HG03354 (cell line): Measurements from ENCODE around the gene KCNJ9.
"Not testable (repeated sequence)": the region's sequence is repeated elsewhere in the genome, so short reads cannot be mapped to it uniquely, and the experiment has no call there.

Experiments used
- ATAC-seq: cut with Tn5 transposase; IDR thresholded peaks from one replicate; pipeline ENCODE4 v1.9.1; 2021; ENCODE audit warnings: mild to moderate bottlenecking; ENCODE audit not compliant: unreplicated experiment, poor library complexity, severe bottlenecking

KCNJ9 gene

DNA sequence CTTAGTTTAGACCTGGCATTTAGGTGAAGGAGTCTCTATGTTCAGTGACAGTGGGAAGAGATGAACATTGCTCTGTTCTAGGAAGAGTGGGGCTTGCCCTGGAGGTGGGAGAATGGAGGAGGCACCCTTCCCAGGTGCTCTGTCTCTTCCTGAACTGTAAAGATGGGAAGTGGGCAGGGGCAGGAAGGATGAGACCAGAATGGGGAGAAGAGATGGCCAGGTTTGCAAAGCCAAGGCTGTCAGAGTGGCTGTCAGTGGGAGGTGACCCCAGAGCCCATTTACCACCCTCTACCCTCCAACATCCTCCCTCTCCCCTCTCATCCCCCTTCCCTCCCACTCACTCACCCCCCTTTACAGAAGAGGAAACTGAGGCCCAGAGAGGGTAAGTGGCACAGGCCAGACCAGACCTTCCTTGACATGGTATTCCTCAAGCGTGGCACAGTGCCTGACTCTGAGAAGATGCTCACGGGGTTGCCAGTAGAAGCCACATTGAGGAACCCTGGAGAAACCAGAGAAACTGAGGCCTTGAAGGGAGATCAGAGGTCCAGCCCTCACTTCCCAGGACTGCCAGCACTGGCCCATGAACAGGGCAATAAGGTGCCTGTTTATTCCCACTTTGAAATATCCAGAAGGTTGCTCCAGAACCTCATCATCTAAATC, 18.5 kb downstream of the KCNJ9 start:
- no peak for ATAC-seq

DNA sequence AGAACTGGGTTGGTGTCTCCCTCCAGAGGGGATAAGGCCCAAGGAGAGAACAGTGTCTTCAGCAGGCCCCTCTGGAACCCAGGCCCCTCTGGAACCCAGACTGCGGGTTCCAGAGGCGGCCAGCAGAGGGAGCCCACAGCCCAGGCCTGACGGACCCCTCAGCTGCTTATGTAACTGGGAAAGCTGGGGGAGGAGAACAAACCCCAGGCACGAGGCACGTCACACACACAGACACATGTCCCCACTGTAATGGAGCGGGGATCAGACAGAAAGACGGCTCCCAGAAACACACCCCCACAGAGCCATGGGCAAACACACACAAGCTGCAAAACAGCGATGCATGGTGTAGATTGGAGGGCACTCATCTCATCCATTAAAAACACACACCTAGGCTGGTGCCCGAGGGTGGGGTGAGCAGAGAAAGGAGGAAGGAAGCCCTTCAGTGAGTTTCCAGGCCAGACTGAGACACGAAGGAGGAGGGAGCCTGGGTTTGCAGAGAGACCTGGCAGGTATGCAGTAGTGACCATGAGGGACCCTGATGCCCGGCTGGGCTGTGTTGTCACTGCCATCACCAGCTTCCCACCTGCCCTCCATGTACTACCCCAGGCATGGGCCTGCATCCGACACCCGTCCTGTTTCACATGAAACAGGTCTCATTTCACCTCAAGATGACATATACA, 19.8 kb downstream of the KCNJ9 start:
- no peak for ATAC-seq

DNA sequence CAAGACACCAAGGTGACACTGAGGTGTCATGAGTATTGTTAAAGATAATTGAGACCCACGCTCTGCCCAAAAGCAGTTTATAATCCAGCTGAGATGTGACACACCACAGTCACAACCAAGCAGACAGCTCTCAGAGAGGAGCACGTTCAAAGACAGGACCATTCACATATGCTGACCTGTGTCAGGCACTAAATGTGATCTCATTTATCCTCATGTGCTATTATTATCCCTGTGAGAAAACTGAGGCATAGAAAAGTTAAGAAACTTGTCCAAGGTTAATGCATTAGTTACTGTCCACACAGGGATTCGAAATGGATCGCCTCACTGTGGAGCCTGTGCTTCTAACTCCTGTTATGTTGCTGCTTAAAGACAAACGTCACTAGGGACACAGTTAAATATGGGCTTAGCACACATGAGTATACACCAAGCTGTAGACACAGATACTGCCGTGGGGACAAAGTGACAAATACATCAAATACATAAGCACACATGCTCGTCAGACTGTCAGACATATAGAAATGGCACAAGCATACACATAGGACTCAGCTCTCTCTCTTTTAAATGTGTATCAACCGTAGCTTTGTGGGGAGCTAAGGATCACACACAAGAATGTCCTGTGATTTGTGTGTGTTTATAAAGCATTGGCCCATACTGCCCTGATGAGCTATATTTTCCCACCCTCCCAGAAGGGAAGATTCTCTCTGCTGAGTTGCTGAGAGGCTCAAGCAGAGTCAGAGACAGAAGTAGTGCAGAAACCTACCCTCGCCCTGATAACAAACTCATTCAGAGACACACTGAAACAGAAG, 20.6 kb downstream of the KCNJ9 start:
- ATAC-seq = no peak

DNA sequence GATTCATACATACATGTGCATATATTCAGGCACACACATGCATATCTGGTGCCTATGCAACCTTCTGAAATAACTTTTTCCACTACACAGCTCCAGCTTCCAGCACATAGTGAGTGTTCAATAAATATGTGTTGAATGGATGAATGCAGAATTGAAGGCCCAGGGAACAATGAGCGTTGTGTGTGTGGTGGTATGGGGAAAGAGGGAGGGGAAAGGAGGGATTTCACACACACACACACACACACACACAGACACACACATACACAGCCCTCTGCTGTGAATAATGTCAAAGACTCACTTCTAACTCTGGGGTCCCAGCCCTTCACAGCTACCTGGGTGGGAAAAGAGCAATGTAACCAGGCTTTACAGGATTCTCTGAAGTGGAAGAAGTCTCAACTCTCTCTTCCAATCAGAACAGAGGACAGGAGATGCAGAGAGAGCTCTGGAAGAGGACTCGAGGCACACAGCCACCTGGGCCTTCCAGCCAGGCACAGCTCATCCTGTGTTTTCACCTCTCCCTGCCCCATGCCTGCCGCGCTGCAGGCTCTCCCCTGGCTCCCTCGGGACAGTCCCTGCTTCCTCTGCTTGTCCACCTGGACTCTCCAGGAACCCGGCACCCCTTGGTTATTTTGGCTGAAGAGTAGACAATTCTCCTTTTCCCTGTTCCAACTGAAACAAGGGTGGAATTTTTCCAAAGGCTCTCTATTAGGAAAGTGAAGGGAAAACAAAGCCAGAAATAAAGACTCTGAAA, 22.5 kb downstream of the KCNJ9 start:
- ATAC-seq = no peak

DNA sequence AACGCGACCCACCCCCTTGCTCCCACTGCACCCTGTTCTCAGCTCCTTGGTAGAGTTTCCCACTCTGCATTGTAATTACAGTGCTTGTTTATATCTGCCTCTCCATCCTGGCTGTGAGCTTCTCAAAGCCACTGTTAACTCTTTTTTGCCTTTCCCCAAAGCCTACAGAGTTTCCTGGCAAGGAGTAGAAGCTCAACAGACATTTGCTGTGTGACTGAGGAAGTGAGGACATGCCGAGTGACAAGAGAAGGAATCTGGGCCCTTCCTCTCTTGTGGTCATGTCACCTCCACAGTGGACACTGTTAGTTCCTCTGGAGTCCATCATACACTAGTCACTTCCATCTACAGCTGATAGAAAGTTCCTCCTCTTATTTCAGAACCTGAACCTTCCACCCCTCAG, 23.1 kb downstream of the KCNJ9 start:
- ATAC-seq = no peak

DNA sequence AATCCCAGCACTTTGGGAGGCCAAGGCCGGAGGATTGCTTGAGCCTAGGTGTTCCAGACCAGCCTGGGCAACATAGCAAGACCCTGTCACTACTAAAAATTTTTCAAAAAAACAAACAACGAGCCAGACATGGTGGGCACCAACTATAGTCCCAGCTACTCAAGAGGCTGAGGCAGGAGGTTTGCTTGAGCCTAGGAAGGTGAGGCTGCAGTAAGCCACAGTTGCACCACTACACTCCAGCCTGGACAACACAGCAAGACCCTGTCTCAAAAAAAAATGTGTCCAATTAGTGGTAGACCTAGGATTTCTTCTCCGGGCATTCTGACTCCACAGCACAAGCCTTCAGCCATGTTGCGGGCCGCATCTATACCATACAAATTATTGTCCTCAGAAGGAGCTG, 23.8 kb downstream of the KCNJ9 start:
- no peak for ATAC-seq

DNA sequence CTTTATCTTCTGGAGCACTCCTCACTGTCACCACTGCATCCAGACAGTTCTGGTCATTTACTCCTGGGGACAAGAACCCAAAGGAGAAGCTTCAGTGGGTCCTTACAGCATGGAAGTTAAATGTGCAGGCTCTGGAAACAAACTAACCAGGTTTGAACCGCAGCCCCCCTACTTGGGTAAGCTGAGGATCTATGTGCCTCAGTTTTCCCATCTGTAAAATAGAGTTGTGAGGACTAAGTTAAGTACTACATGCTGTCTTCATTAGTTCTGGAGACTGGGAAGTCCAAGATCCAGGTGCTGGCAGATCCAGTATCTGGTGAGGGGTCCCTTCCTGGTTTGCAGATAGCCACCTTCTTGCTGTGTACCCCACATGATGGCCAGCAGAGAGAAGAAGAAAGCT, 26.2 kb downstream of the KCNJ9 start:
- ATAC-seq = no peak

DNA sequence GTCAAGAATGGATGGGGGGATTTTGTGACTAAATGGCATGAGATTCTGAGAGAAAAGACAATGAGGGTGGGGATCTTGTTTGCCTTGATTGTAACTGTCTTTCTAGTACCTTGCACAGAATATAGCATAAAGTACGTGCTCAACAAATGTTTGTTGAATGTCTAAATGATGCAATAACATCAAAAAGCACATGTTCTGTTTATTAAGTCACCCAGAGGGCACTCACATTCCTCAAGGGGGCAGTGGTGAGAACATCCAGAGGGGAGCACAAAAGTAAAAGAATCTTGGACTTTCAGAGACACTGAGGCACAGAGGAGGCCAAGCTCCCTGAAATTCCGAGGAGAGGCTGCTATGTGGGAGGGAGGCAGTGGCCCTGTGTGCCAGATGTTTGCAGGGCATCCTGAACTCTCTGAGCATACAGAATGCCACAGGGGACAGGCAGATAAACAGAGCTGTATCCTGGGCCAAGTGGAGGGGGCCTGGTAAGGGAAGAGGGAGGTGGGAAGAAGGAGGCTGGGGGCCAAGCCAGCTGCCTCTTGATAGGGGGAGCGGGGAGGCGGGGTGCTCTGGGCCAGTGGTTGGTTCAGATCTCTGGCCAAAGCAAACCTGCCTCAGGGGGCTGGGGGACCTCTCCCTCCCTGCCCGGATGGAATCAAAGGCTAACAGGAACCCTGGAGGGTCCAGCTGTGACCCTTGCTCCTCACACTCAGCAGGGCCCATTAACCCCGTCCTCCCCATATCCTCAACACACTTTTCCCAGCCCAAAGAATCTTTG, 27.7 kb downstream of the KCNJ9 start:
- no peak for ATAC-seq

DNA sequence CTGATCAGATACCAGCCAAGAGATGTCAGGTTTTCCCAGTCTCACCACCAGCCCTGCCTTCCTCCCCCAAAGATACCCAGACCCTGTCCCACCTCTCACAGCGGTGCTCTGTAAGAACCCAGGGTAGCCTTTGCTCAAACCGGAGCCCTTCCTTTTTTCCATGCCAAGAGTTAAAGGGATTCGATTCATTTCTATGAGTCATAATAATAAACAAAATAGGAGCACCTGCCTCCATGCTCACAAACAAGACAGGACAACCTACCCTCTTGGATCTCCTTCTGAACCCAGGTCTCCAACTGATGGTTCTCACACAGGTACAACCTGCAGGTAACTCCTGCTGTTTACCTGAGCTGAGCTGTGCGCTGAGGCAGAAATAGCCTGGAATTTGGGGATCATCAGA, 28.3 kb downstream of the KCNJ9 start:
- no peak for ATAC-seq

DNA sequence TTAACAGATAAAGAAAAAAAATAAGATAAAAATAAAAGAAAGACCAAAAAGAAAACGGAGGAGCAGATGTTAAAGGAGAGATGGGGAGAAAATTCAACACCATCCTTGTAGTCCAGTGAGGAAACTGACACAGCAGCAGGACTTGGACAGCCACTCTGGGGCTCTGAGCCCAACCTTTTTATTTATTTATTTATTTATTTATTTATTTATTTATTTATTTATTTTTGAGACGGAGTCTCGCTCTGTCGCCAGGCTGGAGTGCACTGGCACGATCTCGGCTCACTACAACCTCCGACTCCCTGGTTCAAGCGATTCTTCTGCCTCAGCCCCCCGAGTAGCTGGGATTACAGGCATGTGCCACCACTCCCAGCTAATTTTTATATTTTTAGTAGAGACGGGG, 30.1 kb downstream of the KCNJ9 start:
- ATAC-seq = not testable (repeated sequence)

DNA sequence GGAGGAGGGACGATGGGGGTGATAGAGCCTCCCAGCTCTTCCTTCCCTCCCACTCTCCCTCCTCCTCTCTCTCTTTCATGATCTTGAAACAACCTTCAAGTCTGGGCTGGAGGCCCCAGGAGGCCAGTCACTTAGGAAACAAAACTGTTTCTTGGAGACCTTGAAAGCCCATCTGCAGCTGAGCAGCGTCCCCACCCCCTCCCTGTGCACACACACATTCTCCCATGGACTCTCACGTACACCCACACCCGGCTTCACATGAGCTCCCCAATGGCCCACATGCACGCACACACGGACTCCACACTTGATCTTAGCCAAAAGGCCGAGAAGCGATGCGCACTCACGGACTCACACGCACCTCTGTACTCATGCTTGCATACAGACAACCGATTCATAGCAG, 31.0 kb downstream of the KCNJ9 start:
- no peak for ATAC-seq

DNA sequence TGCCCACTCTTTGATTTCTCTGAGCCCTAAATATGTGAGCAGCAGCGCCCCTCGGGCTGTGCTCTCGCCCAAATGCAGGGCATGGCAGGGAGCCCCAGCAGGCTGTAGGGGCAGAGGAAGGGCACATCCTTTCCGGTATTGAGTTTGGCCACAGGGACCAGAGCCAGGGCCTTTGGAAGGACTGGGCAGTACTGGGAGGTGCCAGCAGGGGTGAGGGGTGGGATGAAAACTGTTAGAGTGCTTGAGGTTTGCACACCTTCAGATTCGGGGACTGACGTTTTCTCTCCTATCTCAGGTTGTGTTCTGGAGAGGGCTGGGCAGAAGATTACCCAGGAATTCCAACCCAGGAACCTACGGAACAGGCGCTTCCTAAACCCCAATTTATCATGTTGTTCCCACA, 32.1 kb downstream of the KCNJ9 start:
- no peak for ATAC-seq

DNA sequence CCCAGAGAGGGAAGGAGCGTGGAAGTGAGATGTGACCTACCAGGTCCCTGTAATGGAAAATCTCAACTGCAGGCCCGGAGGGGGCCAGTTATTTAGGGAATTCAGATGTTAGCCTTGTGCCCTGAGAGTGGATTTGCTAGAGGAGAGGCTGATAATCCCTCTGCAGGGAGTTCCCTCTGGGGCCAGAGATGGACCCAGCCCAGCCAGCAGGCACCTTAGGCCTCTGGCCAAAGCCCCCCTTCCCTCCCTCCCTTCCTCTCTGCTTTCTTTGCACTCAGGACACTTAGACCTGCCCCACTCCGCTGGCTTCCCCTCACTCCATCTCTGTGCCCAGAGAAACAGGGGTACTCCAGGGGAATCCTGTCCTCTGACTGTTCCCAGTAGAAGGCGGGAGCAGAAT, 32.7 kb downstream of the KCNJ9 start:
- no peak for ATAC-seq

DNA sequence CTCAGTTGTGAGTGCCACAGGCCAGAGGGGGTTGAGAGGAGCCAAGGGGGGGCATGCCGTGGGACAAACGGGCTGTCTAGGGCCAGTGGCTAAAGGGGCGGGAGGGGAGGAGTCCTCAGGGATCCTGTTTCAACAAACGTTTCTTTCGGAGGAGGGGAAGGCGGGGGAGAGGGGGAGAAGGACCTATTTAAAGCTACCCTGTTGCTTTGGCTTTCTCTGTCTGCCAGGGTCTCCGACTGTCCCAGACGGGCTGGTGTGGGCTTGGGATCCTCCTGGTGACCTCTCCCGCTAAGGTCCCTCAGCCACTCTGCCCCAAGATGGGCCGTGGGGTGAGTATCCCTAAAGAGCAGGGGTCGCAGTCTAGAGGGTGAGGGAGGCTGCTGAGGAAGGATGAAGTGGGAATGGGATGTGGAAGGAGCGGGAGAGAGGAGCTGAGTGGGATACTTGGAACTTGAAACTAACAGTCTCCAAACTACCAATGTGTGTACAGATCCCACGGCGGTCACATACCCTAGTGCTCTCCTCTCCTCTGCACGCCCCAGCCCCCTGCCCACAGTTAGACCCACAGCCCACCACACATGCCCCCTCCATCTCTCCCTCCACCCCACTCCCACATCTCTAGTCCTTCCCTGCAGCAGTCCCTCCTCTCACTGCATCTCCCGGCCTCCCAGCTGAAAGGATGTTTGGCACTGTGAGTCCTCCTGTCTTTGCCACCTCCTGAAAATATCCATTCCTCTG, 34.4 kb downstream of the KCNJ9 start, which contains the start of gene ATP1A2:
TSS of gene ATP1A2 (plus strand) at position 215 of the 738 bp plus-strand sequence. CDS start at position 318, 103 bp downstream.
- ATAC-seq = no peak

DNA sequence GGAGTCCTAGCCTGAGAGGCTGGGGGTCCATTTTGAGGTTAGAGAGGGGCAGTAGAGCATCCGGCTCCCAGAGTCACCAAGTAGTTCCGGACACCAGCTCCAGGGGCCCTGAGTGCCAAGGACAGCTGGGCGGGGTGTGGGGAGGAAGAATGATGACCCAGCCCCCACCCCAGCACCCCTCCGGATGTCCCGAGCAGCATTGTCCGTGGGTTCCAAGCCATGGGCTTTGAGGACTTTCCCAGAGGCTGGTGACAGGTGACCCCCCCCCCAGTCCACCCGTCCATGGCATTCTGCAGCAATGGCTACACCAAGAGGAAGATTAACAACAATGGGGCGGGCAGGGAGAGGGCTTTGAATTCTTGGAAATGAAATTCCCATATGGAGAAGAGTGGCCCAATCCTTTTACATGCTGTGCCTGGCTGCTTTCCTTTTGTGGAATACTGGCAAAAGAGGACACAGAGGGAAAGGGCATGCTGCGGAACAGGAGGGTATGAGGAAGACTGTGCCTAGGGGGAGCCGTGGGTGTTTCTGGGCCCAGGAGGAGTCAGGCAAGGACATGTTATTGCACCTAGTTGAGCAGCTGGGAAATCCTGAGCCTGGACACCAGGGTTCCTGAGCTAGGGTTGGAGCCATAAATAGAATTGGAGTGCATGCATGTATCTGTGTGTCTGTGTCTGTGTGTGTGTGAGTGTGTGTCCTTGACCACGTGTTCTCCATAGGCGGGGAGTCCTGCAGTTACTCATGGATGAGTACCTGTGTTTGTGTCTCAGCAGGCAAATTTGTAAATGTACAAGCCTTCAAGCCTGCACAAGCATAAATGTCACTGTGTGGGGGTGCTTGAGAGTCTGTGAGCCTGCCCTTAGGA, 35.2 kb downstream of the KCNJ9 start:
- no peak for ATAC-seq

DNA sequence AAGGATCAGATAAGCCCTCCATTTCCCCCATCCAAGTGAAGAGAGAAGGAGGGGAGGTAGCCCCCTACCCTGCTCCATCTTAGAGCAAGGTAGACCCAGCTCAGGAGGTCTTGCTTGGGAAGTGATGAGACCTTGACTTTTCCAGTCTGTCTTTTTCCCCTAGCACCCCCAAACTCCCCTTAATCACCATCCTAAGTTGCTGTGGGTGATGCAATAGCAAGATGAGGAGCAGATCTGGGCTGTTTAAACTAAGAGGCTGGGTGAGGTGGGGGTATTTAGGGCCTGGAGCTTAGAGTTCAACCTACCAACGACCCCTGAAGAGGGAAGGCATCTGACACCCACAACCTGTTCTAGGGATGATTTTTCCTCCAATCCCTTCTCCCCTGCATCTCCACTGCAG, 36.0 kb downstream of the KCNJ9 start:
- ATAC-seq = no peak

DNA sequence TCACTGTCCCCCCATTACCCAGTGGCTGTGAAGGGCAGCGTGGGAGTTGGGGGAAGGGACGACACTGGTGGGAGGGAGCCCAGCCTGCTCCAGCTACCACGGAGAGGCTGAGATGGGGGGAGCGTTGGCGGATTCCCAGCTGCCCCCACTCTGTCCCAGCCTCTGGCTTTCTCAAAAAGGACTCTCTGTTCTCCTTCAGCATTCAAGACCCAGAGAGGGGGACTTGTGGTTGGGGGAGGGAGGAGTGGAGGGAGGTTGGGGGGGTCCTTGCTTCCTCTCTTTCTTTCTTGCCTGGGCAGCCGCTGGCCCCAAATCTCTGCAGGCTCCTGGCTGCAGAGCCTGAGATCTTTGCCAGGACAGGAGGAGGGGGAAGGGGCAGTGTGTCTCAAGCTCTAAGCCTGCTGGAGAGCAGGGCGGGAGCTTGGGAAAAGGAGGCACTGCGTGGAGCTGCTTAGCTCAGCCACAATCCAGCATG, 36.4 kb downstream of the KCNJ9 start:
- ATAC-seq = no peak

DNA sequence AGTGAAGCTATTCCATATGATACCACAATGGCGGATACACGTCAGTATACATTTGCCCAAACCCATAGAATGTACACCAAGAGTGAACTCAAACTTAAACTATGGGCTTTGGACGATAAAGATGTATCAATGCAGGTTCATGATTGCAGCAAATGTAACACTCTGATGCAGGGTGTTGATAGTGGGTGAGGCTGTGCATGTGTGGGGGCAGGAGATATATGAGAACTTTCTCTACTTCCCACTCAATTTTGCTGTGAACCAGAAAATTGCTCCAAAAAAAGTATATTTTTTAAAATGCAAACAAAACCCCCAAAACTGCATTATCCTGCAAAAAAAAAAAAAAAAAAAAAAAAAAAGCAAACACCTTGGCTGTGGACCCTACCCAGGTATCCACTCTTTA, 37.6 kb downstream of the KCNJ9 start:
- ATAC-seq = no peak
